Spinal cord (tissue), 10 donors: ENCODE data around the gene SUCLG2. TPM values are rescaled to one million over a fixed set of nuclear protein-coding genes. Genes with fewer than 3 reads are reported as not detected.

Source experiments
- DNase-seq, 6 donors: peaks; one replicate each; pipeline versions ENCODE4 v3.0.0 to v3.0.0-alpha.2; 2013 to 2015; ENCODE audit warnings: low spot score in 6 of 6, low read depth in 4 of 6
- H3K27ac ChIP-seq: one replicate; pipeline ENCODE4 v1.5.1; 2013; ENCODE audit warnings: low read depth, low read length, control low read depth
- H3K27me3 ChIP-seq: one replicate; pipeline ENCODE4 v1.6.1; 2013; ENCODE audit warnings: low read length; ENCODE audit not compliant: control insufficient read depth, insufficient read depth
- H3K36me3 ChIP-seq: one replicate; pipeline ENCODE4 v1.6.1; 2013; ENCODE audit warnings: low read length; ENCODE audit not compliant: control insufficient read depth, insufficient read depth
- H3K4me1 ChIP-seq: one replicate; pipeline ENCODE4 v1.6.1; 2013; ENCODE audit warnings: low read length; ENCODE audit not compliant: control insufficient read depth, insufficient read depth
- H3K4me3 ChIP-seq: one replicate; pipeline ENCODE4 v1.5.1; 2013; ENCODE audit warnings: low read depth, low read length, control low read depth
- H3K9me3 ChIP-seq: one replicate; pipeline ENCODE4 v1.6.1; 2013; ENCODE audit warnings: low read length; ENCODE audit not compliant: control insufficient read depth, insufficient read depth
- WGBS: methylation state at CpG from one replicate; pipeline ENCODE4 v1.1.5; 2013; ENCODE audit warnings: missing lambda C conversion rate; ENCODE audit not compliant: insufficient coverage; 5-methylcytosine and 5-hydroxymethylcytosine counted together
- polyA plus RNA-seq, 2 donors: library from polyadenylated mRNA; unstranded; fragments of 120-200 nt; gene quantifications; one replicate each; pipeline ENCODE4 v1.2.1, GENCODE V29; 2013; ENCODE audit not compliant: insufficient read length in 2 of 2
- total RNA-seq, 2 donors: library from RNA; depleted of rRNA in 1 of 2; stranded (reverse); fragments of 120-200 nt in 1 of 2; fragments of >200 nt in 1 of 2; gene quantifications; one replicate each; pipeline versions ENCODE4 v1.2.3 to v1.2.4, GENCODE V29; 2013 to 2014
- donor health status: healthy.

SUCLG2 gene
- total and polyA plus RNA-seq, 4 donors, result 23.4 to 39.2 (median 26.8) TPM

GRCh38 chr3:67433109-67433508 is 221.3 kb downstream of the SUCLG2 start:
- Histone ChIP-seq H3K4me1 (no peaks in the 10 kb centered on the region), H3K36me3 (no peaks in the 10 kb centered on the region), H3K27me3 (no peaks in the 10 kb centered on the region), H3K27ac (no peak overlapping the region), H3K4me3 (no peak overlapping the region), H3K9me3 (no peaks in the 10 kb centered on the region)
- WGBS, result 92% methylated on average over 4 of the region's 4 CpGs
- no peak for DNase-seq

GRCh38 chr3:67431887-67432286 is 222.5 kb downstream of the SUCLG2 start:
- no peak overlapping the region for H3K4me3 ChIP-seq
- H3K4me1 ChIP-seq, result no peaks in the 10 kb centered on the region
- WGBS, result no CpG with 5 or more reads among the region's 1 CpG
- H3K27ac ChIP-seq, result no peak overlapping the region
- H3K27me3 ChIP-seq, result no peaks in the 10 kb centered on the region
- H3K9me3 ChIP-seq, result no peaks in the 10 kb centered on the region
- no peak for DNase-seq
- H3K36me3 ChIP-seq, result no peaks in the 10 kb centered on the region

GRCh38 chr3:67423722-67424121 is 230.7 kb downstream of the SUCLG2 start:
- no peaks in the 10 kb centered on the region for H3K4me1 ChIP-seq
- DNase-seq, result no peak

GRCh38 chr3:67421912-67422311 is 232.5 kb downstream of the SUCLG2 start:
- H3K9me3 ChIP-seq, result peaks cover 2% of the 10 kb centered on the region
- H3K36me3 ChIP-seq, result no peaks in the 10 kb centered on the region
- H3K4me1 ChIP-seq, result no peaks in the 10 kb centered on the region
- WGBS, result 100% methylated on average over 1 of the region's 1 CpG
- no peak overlapping the region for H3K27ac ChIP-seq
- H3K27me3 ChIP-seq, result no peaks in the 10 kb centered on the region
- H3K4me3 ChIP-seq, result no peak overlapping the region
- DNase-seq, result no peak

More at GRCh38 chr3:67423722-67424121, 230.7 kb downstream of the SUCLG2 start:
- Histone ChIP-seq H3K9me3 (peaks cover 2% of the 10 kb centered on the region), H3K36me3 (no peaks in the 10 kb centered on the region), H3K4me3 (no peak overlapping the region), H3K27ac (no peak overlapping the region), H3K27me3 (no peaks in the 10 kb centered on the region)

GRCh38 chr3:67419779-67420178 is 234.6 kb downstream of the SUCLG2 start:
- no peaks in the 10 kb centered on the region for H3K27me3 ChIP-seq
- no peaks in the 10 kb centered on the region for H3K36me3 ChIP-seq
- H3K27ac ChIP-seq, result no peak overlapping the region
- H3K9me3 ChIP-seq, result peaks cover 2% of the 10 kb centered on the region
- no peaks in the 10 kb centered on the region for H3K4me1 ChIP-seq
- DNase-seq, result no peak
- H3K4me3 ChIP-seq, result no peak overlapping the region

GRCh38 chr3:67419218-67419529 is 235.2 kb downstream of the SUCLG2 start:
- H3K4me3 ChIP-seq, result no peak overlapping the region

GRCh38 chr3:67418426-67419217 is 235.8 kb downstream of the SUCLG2 start:
- no peak for DNase-seq
- H3K27me3 ChIP-seq, result no peaks in the 10 kb centered on the region
- H3K36me3 ChIP-seq, result no peaks in the 10 kb centered on the region
- whole genome bisulfite sequencing, result 63% methylated on average over 2 of the region's 3 CpGs
- H3K4me3 ChIP-seq, result no peak overlapping the region
- no peaks in the 10 kb centered on the region for H3K4me1 ChIP-seq
- H3K27ac ChIP-seq, result no peak overlapping the region
- peaks cover 2% of the 10 kb centered on the region for H3K9me3 ChIP-seq

More at GRCh38 chr3:67419218-67419529, 235.2 kb downstream of the SUCLG2 start:
- no peaks in the 10 kb centered on the region for H3K27me3 ChIP-seq
- peaks cover 2% of the 10 kb centered on the region for H3K9me3 ChIP-seq
- H3K4me1 ChIP-seq, result no peaks in the 10 kb centered on the region
- no peaks in the 10 kb centered on the region for H3K36me3 ChIP-seq
- WGBS, result no CpG with 5 or more reads among the region's 2 CpGs
- no peak overlapping the region for H3K27ac ChIP-seq
- no peak for DNase-seq

GRCh38 chr3:67416703-67417102 is 237.7 kb downstream of the SUCLG2 start:
- Histone ChIP-seq H3K36me3 (no peaks in the 10 kb centered on the region), H3K4me3 (no peak overlapping the region), H3K27me3 (no peaks in the 10 kb centered on the region), H3K9me3 (peaks cover 2% of the 10 kb centered on the region), H3K27ac (no peak overlapping the region), H3K4me1 (no peaks in the 10 kb centered on the region)
- WGBS, result no CpG with 5 or more reads among the region's 1 CpG
- DNase-seq, result no peak

GRCh38 chr3:67415511-67415910 is 238.9 kb downstream of the SUCLG2 start:
- 60% methylated on average over 1 of the region's 1 CpG for WGBS
- H3K4me3 ChIP-seq, result no peak overlapping the region
- no peaks in the 10 kb centered on the region for H3K27me3 ChIP-seq
- DNase-seq, result no peak
- H3K27ac ChIP-seq, result no peak overlapping the region
- peaks cover 2% of the 10 kb centered on the region for H3K9me3 ChIP-seq
- H3K4me1 ChIP-seq, result no peaks in the 10 kb centered on the region
- no peaks in the 10 kb centered on the region for H3K36me3 ChIP-seq

- H3K27me3 ChIP-seq, result no peaks in the 10 kb centered on the region
- no peak overlapping the region for H3K4me3 ChIP-seq
- H3K27ac ChIP-seq, result no peak overlapping the region
- H3K9me3 ChIP-seq, result no peaks in the 10 kb centered on the region
- no peaks in the 10 kb centered on the region for H3K4me1 ChIP-seq
- no peaks in the 10 kb centered on the region for H3K36me3 ChIP-seq
- DNase-seq, result no peak
- 96% methylated on average over 5 of the region's 5 CpGs for WGBS
Observed at GRCh38 chr3:67414740-67415139, 239.7 kb downstream of the SUCLG2 start.
